Ramos (cell line): ENCODE data around the gene ANKRD13B.

Experiments used
- in situ Hi-C: fragments of 300-500 bp; cut with MboI; formaldehyde crosslinking; loops from one replicate; pipeline ENCODE4 v1.14.3; 2022; ENCODE audit warnings: low sequenced_read_pairs; ENCODE audit not compliant: unreplicated experiment

Gene ANKRD13B

DNA sequence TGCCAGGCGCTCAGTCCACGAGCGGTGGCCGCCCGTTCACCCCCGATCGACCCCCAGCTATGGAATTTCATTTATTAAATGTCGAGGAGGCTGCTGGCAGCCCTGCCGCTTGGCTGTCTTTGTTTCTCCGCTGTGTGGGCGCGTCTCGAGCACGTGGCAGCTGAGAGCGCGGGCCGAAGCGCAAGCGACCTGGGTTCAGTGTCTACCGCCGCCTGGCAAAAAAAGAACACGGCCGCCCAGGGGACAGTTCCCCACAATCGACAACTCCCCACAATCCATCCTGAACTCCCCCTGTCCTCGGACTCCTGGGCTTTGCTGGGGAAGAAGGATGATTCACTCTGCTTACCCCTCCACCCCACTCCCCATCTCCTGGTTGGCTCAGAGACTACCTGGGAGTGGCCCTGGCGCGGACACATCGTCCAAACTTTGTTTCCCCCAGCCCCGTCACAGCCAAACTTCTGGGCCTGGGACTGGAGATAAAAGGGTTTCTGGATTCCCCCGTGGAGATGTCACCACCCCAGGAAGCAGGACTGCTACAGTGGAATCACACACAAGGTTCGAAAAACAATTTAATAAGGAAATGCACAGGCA, 1.7 kb upstream of the ANKRD13B start:
- in situ Hi-C loops = no loop called here

DNA sequence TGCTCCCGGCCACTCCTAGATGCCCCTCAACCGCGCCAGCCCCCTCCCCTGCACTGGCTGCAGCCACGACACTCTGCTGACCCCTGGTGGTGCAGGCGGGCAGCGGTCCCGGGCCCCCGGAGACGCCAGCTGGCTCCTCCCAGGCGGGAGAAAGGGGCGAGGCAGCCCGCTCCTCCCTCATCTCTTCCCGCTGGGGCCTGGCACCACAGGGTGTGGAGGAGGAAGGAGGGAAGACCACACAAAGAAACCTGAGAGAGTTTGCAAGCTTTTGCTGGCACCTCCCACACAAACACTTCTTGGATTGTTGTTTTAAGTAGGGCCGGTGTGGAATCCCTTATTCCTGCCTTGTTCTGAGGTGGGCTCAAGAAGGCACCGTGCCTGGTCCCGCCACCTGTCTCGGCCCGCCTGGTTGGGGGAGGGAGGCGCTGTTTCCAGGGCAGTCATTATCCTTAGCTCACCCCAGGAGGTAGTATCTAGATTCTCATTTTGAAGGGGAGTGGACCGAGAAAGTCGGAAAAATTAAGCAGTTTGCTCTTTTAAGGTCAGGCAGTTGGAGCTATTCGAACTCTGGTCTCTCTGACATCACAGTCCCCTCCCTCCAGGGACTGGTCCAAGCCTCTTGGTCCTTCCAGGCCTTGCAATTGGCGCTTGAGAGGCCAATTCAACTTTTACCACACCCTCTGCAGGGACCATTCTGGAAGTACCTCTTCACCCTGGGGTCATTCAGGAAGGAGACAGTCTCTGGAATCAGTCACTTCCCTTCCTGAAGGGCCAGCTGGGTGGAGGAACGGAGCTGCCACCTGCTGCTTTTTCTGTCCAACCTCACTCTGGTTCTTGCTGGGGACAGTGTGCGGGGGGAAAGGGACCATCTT, 959 bp upstream of the ANKRD13B start:
- in situ Hi-C loops = no loop called here

DNA sequence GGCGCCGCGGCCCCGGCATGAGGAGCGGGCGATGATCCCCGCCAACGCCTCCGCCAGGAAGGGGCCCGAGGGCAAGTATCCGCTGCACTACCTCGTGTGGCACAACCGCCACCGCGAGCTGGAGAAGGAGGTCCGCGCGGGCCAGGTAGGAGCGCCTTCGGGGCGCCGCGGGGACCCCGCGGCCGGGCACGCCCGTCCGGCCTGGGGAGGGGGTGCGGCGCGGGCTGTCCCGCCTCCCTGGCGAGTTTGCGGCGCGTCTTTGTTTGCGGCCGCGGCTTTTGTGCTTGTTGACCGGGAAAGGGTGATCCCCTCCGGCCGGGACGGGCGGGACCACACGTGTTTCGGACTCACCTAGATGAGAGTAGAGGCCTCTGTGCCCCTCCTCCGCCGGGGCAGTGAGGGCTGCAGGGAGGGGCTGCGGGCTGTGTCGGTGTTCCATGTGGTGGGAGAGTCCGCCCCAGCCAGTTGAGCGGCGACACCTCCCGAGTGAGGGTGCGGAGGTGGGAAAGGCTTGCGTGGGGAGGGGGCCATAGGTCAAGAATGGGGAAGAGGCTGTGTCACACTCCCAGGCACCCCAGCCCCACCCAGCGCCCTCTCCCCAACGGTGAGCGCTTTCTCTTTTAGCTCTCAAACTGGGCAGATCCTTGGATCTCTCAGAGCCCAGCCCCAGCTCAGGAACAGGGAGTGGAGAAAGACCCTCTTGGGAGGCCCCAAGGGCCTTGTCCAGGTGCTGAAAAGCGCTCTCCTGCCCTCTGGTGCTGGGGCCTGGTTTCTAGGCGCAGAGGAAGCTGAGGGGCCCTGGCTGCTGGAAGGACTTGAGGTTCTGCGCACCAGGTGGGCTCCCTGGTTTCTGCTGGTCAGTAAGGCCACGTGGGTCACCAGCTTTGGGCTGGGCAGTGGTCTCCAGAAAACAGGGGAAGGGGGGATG, 923 bp downstream of the ANKRD13B start:
- in situ Hi-C loops = no loop called here

DNA sequence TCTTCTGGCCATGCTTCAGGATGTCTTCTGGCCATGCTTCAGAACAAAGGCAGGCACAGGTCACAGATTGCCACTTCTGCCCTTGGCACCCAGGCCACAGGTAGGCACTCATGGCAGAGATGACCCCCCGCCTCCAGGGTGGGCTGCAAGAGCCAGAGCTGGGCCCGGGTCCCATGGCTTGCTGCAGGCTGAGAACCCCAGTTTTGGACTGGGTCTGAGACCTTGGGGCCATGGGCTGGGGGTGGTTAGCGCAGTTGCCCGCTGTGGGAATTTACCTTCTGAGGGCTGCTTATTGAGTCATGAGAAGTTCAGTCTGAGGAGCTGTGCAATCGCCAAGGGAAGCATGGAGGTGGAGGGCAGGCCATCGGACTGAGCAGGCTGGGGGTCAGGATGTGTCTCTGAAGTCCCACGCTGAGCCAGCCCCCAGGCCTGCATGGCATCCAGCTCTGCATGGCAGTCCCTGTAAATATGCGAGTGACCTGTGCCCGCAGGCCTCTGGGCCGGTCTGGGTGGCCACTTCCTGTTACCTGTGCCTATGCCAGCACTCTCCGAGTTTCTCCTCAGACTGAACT, 1.7 kb downstream of the ANKRD13B start:
- in situ Hi-C loops = no loop called here

DNA sequence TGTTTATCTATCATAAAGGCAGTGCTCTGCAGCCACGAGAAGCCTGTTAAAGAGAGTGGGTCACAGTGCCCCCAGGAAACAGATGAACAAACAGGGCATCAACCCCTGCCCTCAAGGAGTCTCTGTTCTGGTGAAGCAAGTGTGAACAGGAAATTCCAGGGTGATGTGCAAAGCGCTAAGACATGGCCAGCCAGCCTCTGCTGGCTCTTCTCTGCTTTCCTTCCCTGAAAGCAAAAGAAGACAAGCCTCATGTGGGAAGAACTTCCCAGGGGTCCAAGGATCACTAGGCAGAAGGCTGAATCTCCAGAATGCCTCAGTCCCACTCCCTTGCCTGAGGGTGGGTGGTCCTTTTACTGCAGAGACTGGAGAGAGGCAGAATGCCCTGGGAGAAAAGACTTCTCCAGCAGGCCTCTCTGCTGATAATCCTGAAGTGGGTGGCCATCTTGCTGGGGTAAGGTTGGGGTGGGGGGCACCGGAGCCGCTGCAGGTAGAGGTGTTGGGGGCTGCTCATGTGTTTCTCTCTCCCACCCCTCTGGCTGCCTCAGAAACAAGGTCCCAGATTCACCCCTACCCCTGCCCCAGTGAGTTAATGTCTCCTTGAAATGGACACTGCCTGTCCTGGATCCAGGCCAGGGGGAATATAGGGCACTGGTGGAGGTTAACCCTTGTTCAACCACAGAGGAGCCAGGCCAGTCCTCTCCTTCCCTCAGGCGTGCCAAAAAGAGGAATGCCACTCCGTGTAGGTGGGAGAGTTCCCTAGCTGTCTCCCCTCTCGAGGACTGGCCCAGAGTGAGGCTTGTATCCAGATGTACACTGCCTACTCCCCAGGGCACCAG, 2.4 kb downstream of the ANKRD13B start:
- in situ Hi-C loops = no loop called here

DNA sequence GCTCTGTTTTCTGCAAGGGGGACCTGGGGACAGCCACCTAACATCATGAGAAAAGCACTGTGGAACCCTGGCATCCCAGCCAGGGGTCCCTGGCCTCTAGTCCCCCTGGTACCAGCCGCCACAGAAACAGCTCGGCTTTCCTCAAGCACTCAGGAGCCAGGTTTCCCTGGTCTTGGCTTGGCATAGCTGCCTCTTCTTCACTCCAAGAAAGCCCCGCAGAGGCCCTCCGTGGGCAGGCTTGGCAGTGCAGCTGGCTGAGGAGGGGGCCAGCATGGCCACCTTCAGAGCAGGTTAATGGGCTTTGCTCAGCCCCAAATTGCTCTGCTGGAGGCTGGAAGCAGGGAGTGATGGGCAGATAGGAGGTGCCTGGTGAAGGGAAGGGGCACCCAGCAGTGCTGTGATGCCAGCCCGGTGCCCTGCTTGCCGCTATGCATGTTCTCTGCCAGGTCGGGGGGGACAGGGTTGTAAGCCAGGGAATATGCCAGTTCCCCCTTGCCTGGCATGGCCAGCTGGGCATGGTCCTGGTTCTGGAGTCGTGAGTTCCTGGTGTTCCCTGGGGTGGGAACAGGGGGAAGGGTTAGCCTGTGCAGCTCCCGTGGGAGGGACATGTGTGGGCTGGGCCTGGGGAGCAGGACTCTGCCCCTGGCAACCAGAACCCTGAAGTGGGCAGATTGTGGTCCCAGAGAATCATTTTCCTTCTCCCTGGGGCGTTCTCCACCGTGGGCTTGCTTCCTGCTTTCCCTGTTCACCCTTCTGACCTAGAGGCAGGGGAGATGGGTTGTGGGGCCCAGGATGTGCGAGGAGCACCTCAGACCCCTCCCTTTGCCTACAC, 3.2 kb downstream of the ANKRD13B start:
- in situ Hi-C loops = no loop called here

DNA sequence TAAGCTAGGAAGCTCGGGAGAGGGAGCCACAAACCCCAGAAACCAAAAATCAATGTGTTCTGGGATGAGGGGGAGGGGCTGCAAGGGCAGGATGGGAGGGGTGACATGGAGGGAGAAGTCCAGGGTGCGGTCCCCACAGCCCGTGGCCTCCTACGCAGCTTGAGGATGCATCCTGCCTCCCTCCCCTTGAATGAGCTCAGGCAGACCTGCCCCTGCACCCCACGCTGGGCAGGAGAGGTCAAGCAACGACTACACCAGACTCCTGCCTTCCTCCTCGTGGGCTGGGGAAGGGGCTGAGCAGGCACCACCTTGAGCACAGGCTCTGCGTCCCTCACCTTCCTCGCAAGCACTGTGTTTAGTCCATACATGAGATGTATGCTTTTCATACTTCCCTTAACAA, 3.9 kb downstream of the ANKRD13B start:
- in situ Hi-C loops = no loop called here

DNA sequence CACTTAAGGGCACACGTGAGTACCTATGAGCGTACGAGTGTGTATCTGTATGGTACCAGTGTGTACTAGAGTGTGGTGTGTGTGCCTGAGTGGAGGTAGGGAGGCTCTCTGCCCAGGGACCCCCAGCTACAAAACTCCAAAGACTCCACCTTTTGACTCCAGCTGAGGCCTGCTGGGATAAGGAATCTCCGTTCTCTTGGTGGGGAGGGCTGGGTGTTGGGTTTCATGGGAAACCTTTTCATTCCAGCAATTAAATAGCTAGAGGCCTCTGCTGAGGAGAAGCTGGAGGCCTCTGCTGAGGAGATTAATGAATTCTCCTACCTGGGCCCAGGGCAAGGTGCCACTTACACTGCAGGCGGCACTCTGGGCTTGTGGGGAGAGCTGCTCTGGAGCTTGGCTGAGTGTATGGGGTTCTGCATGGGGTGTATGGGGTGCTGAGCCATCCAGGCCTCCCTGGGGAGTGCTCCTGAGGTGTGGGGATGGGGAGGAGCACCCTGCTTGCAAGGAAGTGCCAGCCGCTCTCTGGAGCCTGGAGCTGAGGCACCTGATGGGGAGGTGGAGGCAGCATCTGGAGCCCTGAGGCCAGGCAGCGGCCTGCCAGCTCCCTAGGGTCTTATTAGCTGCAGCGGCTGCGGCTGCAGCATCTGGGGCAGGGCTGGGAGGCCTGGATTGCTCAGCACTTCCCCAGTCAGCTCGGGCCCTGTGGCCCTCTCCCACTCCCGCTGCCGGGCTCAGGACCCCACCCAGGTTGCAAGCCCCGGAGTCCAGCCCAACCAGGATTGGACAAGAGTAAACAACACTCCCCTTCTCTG, 4.6 kb downstream of the ANKRD13B start:
- in situ Hi-C loops = no loop called here

DNA sequence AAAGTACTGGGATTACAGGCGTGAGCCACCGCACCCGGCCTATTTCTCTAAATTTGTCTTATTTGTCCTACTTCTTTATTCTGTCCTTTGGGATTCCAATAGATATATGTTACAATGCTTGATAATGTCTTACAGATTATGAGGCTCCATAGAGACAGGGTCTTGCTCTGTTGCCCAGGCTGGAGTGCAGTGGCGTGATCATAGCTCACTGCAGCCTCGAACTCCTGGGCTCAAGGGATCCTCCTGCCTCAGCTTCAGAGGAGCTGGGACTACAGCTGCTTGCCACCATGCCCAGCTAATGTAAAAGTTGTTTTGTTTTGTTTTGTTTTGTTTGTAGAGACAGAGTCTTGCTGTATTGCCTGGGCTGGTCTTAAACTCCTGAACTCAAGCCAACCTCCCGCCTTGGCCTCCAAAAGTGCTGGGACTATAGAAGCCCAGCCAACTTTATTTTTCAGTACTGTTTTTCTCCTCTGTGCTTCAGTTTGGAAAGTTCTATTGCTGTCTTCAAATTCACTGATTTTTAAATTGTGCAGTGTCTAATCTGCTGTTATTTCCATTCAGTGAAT, 10.3 kb downstream of the ANKRD13B start:
- in situ Hi-C loops = no loop called here

DNA sequence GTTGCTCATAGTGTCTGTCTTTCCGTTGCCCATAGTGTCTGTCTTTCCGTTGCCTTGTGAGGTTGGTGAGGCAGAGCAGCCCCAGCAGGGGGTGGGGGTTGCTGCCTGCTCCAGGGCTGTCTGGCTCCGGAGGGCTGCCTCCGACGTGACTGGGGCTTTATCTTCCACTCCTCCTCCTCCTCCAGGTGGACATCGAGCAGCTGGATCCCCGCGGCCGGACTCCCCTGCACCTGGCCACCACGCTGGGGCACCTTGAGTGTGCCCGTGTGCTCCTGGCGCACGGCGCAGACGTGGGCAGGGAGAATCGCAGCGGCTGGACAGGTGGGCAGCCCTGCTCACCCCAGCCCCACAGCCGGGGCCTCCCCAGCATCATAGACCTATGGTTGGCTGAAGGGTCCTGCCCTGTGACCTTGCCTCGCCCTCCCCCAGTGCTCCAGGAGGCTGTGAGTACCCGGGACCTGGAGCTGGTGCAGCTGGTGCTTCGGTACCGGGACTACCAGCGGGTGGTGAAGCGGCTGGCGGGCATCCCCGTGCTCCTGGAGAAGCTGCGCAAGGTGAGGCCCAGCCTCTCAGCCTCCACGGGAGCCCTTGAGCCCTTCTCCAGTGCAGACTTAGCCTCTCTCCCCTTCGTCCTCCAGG, 14.7 kb downstream of the ANKRD13B start:
- in situ Hi-C loops = no loop called here

DNA sequence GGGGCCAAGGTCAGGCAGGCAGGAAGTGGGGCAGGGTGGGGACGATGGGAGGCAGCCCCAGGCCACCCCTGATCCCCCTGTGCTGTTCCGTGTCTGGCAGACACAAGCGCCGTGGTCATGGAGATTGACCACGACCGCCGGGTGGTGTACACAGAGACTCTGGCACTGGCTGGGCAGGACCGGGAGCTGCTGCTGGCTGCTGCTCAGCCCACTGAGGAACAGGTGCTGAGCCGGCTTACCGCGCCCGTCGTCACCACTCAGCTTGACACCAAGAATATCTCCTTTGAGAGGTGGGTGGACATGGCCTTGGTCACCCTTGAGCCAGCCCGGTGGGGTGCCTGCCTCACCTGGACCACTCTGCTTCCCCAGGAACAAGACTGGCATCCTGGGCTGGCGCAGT, 16.1 kb downstream of the ANKRD13B start:
- in situ Hi-C loops = no loop called here

DNA sequence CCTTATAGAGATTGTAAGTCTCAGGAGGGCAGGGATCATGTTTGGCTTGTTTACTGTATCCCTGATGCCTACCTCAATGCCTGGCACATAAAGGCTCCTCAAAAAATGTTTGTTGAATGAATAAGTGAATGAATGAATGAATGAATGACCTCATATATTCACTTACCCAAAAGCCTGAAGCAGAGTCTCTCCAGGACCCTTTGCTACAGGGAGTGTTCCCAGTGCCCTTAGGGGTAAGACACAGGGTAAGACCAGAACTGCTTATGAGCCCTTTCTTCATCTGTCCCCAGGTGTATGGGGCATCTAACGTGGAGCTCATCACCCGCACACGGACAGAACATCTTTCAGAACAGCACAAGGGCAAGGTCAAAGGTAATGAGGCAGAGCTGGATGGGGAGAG, 17.5 kb downstream of the ANKRD13B start:
- in situ Hi-C loops = no loop called here

DNA sequence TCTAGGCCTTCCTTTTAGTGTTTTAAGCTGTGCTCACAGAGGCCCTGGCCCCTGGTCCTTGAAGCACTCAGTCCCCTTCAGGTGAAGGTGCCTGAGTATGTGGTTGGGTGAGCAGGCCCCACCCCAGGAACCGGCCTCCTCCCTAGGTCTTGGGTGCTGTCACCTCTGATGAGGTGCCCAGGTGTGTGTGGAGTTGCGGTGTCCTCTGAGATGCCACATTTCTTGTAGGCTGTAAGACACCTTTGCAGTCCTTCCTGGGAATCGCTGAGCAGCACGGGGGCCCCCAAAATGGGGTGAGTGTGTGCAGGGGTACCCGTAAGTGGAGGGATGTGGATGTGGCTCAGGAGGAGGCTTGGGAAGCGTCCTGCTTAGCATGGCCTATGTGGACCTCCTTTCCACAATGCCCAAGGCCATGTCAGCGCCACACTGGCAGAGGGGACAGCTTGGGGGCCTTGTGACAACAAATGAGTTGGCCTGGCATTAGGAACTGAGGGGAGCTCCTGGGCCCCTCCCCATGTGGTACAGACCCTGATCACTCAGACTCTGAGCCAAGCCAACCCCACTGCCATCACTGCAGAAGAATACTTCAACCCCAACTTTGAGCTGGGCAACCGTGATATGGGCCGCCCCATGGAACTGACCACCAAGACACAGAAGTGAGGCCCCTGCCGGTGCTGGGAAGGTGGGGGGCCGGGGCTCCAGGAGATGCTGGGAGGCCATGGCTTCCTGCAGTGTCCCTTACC, 18.6 kb downstream of the ANKRD13B start:
- in situ Hi-C loops = no loop called here

DNA sequence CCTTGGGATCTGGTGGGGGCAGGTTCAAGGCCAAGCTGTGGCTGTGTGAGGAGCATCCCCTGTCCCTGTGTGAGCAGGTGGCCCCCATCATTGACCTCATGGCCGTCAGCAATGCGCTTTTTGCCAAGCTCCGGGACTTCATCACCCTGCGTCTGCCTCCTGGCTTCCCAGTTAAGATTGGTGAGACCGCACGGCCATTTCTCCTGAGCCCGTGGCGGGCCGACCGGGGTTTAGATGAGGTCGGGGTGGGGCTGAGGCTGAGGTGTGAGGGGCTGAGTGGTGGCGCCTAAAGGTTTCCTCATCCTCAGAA, 19.1 kb downstream of the ANKRD13B start:
- in situ Hi-C loops = no loop called here

DNA sequence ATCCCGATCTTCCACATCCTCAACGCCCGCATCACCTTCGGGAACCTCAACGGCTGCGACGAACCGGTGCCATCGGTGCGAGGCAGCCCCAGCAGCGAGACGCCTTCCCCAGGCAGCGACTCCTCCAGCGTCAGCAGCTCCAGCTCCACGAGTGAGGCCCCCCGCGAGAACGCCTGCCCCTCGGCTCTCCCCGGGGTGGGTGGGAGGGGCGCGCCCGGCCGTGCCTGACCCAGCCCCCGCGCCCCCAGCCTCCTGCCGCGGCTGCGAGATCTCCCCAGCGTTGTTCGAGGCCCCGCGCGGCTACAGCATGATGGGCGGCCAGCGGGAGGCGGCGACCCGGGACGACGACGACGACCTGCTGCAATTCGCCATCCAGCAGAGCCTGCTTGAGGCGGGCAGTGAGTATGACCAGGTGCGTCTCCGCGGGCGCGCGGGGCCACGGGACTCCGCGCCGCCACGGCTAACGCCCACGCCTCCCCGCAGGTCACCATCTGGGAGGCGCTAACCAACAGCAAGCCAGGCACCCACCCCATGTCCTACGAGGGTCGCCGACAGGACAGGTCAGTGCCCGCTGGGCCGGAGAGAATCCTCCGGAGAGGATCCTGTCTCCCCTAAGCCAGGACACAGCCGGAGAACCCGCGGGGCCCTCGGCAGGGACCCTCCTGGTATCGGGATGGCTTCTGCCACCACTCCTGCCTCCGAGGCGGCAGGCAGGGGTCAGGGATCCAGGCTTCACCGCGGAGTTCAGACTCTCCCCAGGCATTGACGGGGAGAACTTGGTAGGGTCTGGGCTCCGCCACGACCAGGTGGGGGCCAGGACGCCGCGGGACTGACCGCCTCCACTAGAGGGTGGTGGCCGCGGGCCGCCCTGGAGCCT, 19.7 kb downstream of the ANKRD13B start:
- in situ Hi-C loops = no loop called here

DNA sequence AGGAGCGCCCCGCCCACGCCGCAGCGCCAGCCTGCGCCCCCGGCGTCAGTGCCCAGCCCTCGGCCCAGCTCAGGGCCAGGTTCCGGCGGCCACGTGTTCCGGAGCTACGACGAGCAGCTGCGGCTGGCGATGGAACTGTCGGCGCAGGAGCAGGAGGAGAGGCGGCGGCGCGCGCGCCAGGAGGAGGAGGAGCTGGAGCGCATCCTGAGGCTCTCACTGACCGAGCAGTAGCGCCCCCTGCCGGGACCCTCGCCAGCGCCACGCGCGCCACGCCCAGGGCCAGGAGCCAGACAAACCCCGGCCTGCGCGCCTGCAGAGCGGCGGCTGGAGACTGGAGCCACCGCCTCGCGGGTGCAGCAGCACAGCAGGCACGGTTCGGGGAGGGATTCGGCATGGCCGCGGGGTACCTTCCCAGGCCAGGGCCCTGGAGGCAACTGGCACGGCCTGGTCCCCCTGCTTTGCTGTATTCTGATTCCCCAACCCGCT, 20.5 kb downstream of the ANKRD13B start:
- in situ Hi-C loops = no loop called here
